GM06990 (cell line): ENCODE measurements around the gene HNRNPA3.

Experiments
- DNase-seq: peaks from one replicate; pipeline ENCODE4 v3.0.0-alpha.2; 2011; ENCODE audit not compliant: insufficient read length; ENCODE audit errors: extremely low read depth
- H3K27me3 ChIP-seq: replicated peaks from 2 replicates; pipeline ENCODE4 v1.6.0; 2011; ENCODE audit warnings: low read length; ENCODE audit not compliant: control insufficient read depth, insufficient read depth
- H3K36me3 ChIP-seq: 2 replicates; pipeline ENCODE4 v1.5.1; 2011; ENCODE audit warnings: low read length; ENCODE audit not compliant: control insufficient read depth, insufficient read depth
- H3K4me3 ChIP-seq: replicated peaks from 2 replicates; pipeline ENCODE4 v1.5.1; 2011; ENCODE audit warnings: low read depth, mild to moderate bottlenecking, control low read depth, low read length
- TF ChIP-seq, protein P1 (sequence below): IDR thresholded peaks from 2 replicates; pipeline ENCODE4 v1.5.1; 2011; ENCODE audit warnings: low read length, control low read depth, mild to moderate bottlenecking, inconsistent platforms; ENCODE audit not compliant: insufficient read depth, poor library complexity, severe bottlenecking

Gene HNRNPA3

DNA sequence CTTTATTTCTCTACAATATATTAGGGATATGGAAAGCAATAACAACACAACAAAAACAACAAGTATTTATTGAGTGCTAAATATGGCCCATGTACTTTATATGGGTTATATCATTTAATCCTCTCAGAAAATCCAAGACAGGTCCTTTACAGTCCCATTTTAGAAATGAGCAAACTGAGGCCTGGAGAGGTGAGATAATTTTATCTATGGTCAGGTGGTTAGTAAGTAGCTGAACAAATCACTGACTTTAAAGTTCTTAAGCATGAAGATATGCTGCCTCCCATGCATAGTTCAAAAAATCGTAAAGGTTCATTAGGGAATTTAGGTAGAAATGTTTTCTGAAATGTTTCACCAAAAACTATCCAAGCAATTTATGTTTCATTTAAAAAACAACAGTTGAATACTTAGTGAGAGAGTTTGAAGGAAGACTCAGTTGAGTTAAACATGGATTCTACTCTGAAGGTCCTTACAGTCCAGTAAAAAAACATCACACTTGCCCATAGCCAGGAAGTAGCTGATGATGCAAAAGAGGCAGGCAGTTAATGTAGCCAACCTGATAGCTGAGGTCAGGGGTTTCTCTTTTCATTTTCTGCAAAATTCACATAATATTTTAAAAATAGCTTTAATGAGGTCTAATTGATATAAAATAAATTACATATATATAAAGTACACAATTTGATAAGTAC, 59.5 kb downstream of the HNRNPA3 start:
- no peaks in the 10 kb centered on the region for H3K27me3 ChIP-seq
- no peaks in the 10 kb centered on the region for H3K36me3 ChIP-seq
- no peak overlapping the region for H3K4me3 ChIP-seq
- DNase-seq = no peak
- TF ChIP-seq, protein P1, sequence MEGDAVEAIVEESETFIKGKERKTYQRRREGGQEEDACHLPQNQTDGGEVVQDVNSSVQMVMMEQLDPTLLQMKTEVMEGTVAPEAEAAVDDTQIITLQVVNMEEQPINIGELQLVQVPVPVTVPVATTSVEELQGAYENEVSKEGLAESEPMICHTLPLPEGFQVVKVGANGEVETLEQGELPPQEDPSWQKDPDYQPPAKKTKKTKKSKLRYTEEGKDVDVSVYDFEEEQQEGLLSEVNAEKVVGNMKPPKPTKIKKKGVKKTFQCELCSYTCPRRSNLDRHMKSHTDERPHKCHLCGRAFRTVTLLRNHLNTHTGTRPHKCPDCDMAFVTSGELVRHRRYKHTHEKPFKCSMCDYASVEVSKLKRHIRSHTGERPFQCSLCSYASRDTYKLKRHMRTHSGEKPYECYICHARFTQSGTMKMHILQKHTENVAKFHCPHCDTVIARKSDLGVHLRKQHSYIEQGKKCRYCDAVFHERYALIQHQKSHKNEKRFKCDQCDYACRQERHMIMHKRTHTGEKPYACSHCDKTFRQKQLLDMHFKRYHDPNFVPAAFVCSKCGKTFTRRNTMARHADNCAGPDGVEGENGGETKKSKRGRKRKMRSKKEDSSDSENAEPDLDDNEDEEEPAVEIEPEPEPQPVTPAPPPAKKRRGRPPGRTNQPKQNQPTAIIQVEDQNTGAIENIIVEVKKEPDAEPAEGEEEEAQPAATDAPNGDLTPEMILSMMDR = no peak

DNA sequence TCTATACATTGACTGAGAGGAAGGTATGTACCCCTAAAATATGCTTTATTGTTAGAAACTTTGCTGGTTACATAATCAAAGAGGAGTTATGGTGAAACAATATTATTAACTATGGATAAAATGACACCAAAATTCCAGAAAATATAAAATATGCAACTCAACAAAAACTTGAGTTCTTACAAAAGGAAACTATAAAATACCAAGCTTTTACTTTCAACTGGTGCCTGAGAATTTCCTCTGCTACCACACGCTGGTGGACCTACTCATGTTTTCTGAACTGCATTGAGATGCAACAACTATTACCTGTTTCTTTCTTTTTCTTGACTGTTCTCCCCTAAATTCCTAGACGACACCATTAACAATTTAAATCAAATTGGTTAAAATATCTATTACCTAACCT, 60.2 kb downstream of the HNRNPA3 start:
- Histone ChIP-seq H3K27me3 (no peaks in the 10 kb centered on the region), H3K4me3 (no peak overlapping the region)
- TF ChIP-seq, protein P1 = no peak

DNA sequence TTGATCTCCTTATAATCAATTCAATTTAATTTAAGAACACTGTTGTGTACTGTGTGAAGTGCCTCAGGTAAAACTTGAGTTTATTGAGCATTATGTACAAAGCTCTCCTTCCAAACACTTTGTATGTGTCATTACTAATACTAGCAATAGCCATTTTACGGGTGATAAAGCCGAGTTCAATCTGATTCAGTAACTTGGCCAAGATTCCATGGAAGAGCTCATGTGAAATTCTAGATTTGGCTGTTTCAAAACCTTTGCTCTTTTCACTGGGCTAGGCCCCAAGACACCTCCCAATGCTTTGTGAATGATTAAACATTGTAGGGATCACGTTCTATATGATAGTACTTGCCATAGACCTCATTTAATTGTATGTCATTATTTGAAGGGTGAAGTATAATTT, 60.8 kb downstream of the HNRNPA3 start:
- TF ChIP-seq, protein P1 = no peak
- no peak for DNase-seq
- H3K4me3 ChIP-seq = no peak overlapping the region

More for the DNA sequence above, 60.2 kb downstream of the HNRNPA3 start:
- DNase-seq = no peak
- H3K36me3 ChIP-seq = no peaks in the 10 kb centered on the region

More for the DNA sequence above, 60.8 kb downstream of the HNRNPA3 start:
- no peaks in the 10 kb centered on the region for H3K36me3 ChIP-seq
- H3K27me3 ChIP-seq = no peaks in the 10 kb centered on the region
